ENCODE results near the gene CEP85L.

The CEP85L gene

DNA sequence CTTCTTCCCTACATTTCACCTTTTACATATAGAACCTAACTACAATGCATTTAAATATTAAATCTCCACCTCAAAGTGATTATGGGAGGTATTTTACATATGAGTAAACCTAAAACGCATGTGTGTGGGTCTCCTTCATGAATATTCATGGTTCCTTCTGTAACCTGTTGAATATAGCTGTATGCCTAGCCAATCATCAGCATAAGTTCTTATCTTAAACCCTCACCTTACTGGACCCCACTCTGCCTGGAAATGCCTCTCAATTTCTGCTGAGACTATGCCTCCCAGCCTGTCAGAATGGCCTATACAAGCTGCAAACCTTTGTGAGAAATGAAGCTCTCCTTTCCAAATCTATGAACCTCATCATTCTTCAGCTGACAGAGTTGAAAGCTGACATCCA lies 21.3 kb downstream of the CEP85L start:
- H3K36me3 Mint-ChIP-seq (ENCODE audit: low read depth): peaks cover 73% of the 10 kb centered on the region
- H3K4me3 Mint-ChIP-seq: no peak overlapping the region
- H3K9me3 Mint-ChIP-seq: peaks cover 36% of the 10 kb centered on the region
- no peak overlapping the region for H3K27ac Mint-ChIP-seq
- DNase-seq: no peak
- TF ChIP-seq, protein P1, sequence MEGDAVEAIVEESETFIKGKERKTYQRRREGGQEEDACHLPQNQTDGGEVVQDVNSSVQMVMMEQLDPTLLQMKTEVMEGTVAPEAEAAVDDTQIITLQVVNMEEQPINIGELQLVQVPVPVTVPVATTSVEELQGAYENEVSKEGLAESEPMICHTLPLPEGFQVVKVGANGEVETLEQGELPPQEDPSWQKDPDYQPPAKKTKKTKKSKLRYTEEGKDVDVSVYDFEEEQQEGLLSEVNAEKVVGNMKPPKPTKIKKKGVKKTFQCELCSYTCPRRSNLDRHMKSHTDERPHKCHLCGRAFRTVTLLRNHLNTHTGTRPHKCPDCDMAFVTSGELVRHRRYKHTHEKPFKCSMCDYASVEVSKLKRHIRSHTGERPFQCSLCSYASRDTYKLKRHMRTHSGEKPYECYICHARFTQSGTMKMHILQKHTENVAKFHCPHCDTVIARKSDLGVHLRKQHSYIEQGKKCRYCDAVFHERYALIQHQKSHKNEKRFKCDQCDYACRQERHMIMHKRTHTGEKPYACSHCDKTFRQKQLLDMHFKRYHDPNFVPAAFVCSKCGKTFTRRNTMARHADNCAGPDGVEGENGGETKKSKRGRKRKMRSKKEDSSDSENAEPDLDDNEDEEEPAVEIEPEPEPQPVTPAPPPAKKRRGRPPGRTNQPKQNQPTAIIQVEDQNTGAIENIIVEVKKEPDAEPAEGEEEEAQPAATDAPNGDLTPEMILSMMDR (IDR thresholded peaks at IDR 0.05): no peak
- H3K4me1 Mint-ChIP-seq: no peaks in the 10 kb centered on the region
- peaks cover 4% of the 10 kb centered on the region for H3K27me3 Mint-ChIP-seq (ENCODE audit: low read depth, poor library complexity)

DNA sequence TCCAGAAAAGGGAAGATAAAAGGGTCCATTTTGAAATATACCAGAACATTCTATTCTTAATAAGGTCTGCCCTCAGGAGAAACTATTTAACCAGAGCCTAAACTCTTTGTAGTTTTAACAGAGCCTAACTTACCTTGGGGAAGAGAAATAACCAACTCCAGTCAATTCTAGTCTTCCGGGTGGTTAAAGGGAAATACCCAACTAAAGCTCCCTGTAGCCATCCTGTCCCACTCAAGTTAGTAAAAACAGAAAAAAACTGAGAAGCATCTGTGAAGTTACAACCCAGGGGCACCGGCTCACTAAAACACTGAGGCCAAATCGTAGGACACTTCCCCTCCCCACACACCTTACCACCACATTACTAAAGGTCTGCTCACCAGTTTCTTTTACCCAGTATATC lies 23.7 kb downstream of the CEP85L start:
- Mint-ChIP-seq H3K36me3 (ENCODE audit: low read depth) (peaks cover 89% of the 10 kb centered on the region), H3K27me3 (ENCODE audit: low read depth, poor library complexity) (peaks cover 4% of the 10 kb centered on the region), H3K4me3 (no peak overlapping the region), H3K27ac (peak overlapping the region; percentile 14), H3K4me1 (no peaks in the 10 kb centered on the region), H3K9me3 (peaks cover 47% of the 10 kb centered on the region)
- DNase-seq: no peak
- TF ChIP-seq, protein P1 (IDR thresholded peaks at IDR 0.05): no peak

DNA sequence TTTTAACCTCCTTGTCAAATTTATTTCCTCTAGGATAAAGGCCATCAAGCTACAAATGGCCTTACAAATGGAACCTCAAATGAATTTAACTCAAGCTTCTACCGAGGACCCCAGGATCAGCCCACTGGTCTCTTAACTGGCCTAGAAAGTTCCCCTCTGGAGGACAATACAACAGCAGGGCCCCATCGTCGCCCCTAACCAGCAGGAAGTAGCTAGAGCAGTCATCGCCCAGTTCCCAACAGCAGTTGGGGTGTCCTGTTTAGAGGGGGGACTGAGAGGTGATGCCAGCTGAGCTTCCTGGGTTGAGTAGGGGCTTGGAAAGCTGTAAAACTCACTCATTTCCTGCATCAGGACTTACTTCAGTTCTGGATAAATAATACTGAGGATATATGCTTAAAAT lies 25.6 kb downstream of the CEP85L start:
- peaks cover 4% of the 10 kb centered on the region for H3K27me3 Mint-ChIP-seq (ENCODE audit: low read depth, poor library complexity)

DNA sequence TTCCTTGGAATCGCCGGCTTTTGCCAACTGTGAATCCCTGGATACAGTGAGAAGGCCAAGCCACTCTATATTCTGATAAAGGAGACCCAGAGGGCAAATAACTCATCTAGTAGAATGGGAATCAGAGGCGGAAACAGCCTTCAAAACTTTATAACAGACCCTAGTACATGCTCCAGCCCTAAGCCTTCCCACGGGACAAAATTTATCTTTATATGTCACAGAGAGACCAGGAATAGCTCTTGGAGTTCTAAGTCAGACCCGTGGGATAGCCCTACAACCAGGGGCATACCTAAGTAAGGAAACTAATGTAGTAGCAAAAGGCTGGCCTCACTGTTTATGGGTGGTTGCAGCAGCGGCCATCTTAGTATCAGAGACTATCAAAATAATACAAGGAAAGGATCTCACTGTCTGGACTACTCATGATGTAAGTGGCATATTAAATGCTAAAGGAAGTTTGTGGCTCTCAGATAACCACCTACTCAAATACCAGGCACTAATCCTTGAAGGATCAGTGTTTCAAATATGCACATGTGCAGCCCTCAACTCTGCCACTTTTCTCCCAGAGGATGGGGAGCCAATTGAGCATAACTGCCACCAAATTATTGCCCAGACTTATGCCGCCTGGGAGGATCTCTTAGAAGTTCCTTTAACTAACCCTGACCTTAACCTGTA lies 29.5 kb downstream of the CEP85L start:
- Mint-ChIP-seq H3K4me1 (peaks cover 37% of the 10 kb centered on the region), H3K27ac (no peak overlapping the region), H3K27me3 (ENCODE audit: low read depth, poor library complexity) (no peaks in the 10 kb centered on the region), H3K36me3 (ENCODE audit: low read depth) (peaks cover 67% of the 10 kb centered on the region), H3K9me3 (peaks cover 61% of the 10 kb centered on the region), H3K4me3 (no peak overlapping the region)
- TF ChIP-seq, protein P1 (IDR thresholded peaks at IDR 0.05): no peak
- no peak for DNase-seq

More for the DNA sequence above, 25.6 kb downstream of the CEP85L start:
- peaks cover under 1% of the 10 kb centered on the region for H3K4me1 Mint-ChIP-seq
- no peak for DNase-seq
- H3K27ac Mint-ChIP-seq: no peak overlapping the region
- no peak overlapping the region for H3K4me3 Mint-ChIP-seq
- H3K9me3 Mint-ChIP-seq: peaks cover 57% of the 10 kb centered on the region
- H3K36me3 Mint-ChIP-seq (ENCODE audit: low read depth): peaks cover 88% of the 10 kb centered on the region
- TF ChIP-seq, protein P1 (IDR thresholded peaks at IDR 0.05): no peak

DNA sequence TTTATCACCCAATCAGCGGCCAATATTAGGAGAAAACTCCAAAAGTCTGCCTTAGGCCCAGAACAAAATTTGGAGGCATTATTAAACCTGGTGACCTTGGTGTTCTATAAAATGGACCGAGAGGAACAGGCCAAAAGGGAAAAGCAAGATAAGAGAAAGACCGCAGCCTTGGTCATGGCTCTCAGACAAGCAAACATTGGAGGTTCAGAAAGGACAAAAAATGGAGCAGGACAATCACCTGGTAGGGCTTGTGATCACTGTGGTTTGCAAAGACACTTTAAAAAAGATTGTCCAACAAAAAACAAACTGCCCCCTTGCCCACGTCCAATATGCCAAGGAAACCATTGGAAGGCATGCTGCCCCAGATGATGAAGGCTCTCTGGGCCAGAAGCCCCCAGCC lies 31.2 kb downstream of the CEP85L start:
- Mint-ChIP-seq H3K4me3 (no peak overlapping the region), H3K36me3 (ENCODE audit: low read depth) (peaks cover 61% of the 10 kb centered on the region), H3K27me3 (ENCODE audit: low read depth, poor library complexity) (no peaks in the 10 kb centered on the region), H3K27ac (no peak overlapping the region), H3K9me3 (peaks cover 50% of the 10 kb centered on the region), H3K4me1 (peaks cover 38% of the 10 kb centered on the region)
- no peak for DNase-seq
- TF ChIP-seq, protein P1 (IDR thresholded peaks at IDR 0.05): no peak

Data from nephron progenitor cell (in vitro differentiated cells).